Muscle layer of duodenum (tissue), 2 donors: ENCODE results near the gene GPSM3.

Experiments
- H3K27ac ChIP-seq: one replicate; pipeline ENCODE4 v1.7.0; 2013; ENCODE audit warnings: mild to moderate bottlenecking, low read length
- H3K27me3 ChIP-seq: one replicate; pipeline ENCODE4 v1.7.0; 2013; ENCODE audit warnings: low read depth, mild to moderate bottlenecking, control low read depth, low read length
- H3K36me3 ChIP-seq, 2 donors: one replicate each; pipeline ENCODE4 v1.7.0; 2013; ENCODE audit warnings: low read length in 2 of 2, control low read depth in 1 of 2, mild to moderate bottlenecking in 1 of 2; ENCODE audit not compliant: insufficient read depth in 2 of 2, control insufficient read depth in 1 of 2
- H3K4me1 ChIP-seq, 2 donors: one replicate each; pipeline ENCODE4 v1.7.0; 2013; ENCODE audit warnings: low read length in 2 of 2, mild to moderate bottlenecking in 2 of 2, control low read depth in 1 of 2, moderate library complexity in 1 of 2; ENCODE audit not compliant: insufficient read depth in 2 of 2, control insufficient read depth in 1 of 2
- H3K4me3 ChIP-seq, 2 donors: one replicate each; pipeline ENCODE4 v1.7.0; 2013; ENCODE audit warnings: low read length in 2 of 2, low read depth in 1 of 2, mild to moderate bottlenecking in 1 of 2
- H3K9me3 ChIP-seq, 2 donors: one replicate each; pipeline ENCODE4 v1.7.0; 2013; ENCODE audit warnings: low read length in 2 of 2, control low read depth in 1 of 2, mild to moderate bottlenecking in 1 of 2; ENCODE audit not compliant: control insufficient read depth in 1 of 2
- donor health status: healthy.

GPSM3 gene

DNA sequence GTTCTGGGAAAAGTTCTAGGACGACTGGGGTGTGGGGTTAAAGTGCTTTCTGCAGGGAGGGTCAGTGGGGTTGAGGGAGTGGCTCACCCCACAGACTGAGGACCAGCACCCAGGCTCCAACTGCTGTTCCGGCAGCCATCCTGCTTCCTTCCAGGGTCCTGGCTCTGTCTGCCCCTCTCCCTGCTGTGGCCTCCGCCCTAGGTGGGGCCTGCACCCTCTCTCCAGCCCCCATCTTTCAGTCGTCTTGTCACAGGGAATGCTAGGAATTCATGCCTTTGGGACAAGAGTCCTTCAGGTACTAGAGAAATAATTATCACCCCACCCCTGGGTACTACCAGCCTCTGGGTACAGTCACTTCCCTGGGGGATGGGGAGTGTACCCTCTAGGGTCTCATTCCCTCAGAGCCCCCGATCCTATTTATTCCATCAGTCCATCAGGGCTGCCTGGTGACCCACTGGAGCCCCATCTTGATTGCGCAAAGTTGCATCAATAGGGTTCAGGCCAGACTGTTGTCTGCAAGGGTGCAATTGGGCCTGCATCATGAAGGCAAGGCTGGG is 8.3 kb downstream of the GPSM3 start, which contains the start of gene AGER:
AGER (minus strand) TSS at position 170 of the 557 bp plus-strand sequence; CDS start at position 139, 31 bp downstream.
- H3K4me3 ChIP-seq, result no peak within 1 kb of the TSS

DNA sequence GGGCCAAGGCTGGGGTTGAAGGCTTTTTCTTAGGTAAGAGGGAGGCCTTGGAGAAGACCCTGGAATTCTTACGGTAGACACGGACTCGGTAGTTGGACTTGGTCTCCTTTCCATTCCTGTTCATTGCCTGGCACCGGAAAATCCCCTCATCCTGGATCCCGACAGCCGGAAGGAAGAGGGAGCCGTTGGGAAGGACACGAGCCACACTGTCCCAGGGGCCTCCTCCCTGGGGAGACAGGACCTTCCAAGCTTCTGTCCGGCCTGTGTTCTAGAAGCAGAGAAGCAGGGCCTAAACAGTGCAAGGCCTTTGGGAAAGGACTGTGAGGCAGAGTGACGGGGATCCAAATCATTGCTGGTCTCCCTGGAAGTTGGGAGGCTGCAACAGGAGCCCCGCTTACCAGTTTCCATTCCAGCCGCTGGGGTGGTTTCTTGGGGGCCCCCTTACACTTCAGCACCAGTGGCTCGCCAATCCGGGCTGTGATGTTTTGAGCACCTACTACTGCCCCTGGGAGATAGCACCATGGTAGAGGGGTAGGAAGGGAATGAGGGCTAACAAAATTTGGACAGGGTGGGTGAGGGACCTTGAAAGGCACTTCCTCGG is 8.9 kb downstream of the GPSM3 start:
- Histone ChIP-seq H3K4me1 (peaks cover 14 to 51% of the 10 kb centered on the region in 2 donors), H3K36me3 (peaks cover 38 to 47% of the 10 kb centered on the region in 2 donors), H3K4me3 (no peak overlapping the region), H3K9me3 (no peaks in the 10 kb centered on the region), H3K27ac (peak overlapping the region; percentile 60), H3K27me3 (no peaks in the 10 kb centered on the region)

More for the DNA sequence above, 8.3 kb downstream of the GPSM3 start, which contains the start of gene AGER:
- Histone ChIP-seq H3K27me3 (no peaks in the 10 kb centered on the region), H3K36me3 (peaks cover 38 to 51% of the 10 kb centered on the region in 2 donors), H3K27ac (peak within 1 kb of the TSS; percentile 60), H3K9me3 (no peaks in the 10 kb centered on the region), H3K4me1 (peaks cover 9 to 54% of the 10 kb centered on the region in 2 donors)

DNA sequence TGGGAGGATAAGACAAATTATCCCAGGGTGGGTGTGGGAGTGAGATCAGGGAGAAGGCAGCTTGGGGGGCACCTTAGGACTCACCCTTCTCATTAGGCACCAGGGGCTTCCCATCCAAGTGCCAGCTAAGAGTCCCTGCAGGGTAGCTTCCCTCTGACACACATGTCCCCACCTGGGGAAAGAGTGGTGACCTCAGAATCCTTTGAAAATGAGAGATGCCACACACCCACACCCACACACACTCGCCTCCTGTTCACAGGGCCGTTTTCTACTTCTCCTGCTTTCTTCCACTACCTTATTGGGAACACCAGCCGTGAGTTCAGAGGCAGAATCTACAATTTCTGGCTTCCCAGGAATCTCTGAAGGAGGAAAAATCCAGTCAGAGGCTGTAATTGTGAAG is 9.4 kb downstream of the GPSM3 start:
- Histone ChIP-seq H3K4me3 (no peak overlapping the region), H3K4me1 (peaks cover 14 to 46% of the 10 kb centered on the region in 2 donors), H3K27me3 (no peaks in the 10 kb centered on the region), H3K36me3 (peaks cover 38 to 47% of the 10 kb centered on the region in 2 donors), H3K9me3 (no peaks in the 10 kb centered on the region), H3K27ac (peak overlapping the region; percentile 60)

DNA sequence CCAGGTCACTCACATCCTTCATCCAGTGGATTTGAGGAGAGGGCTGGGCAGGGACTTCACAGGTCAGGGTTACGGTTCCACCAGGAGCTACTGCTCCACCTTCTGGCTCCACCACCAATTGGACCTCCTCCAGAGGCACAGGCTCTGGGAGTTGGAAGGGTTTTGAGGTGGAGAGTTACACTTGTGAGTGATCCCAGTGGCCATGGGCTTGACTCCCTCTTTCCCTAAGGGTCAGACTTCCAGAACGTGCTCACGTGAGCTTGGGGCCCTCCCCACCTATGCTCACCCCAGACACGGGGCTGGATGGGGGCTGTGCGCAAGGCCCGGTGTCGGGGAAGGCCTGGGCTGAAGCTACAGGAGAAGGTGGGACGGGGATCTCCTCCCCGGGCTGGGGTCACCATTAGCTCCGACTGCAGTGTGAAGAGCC is 9.9 kb downstream of the GPSM3 start:
- H3K4me3 ChIP-seq, result no peak overlapping the region
- H3K27me3 ChIP-seq, result no peaks in the 10 kb centered on the region
- H3K4me1 ChIP-seq, result peaks cover 14 to 41% of the 10 kb centered on the region in 2 donors
- H3K36me3 ChIP-seq, result peaks cover 37 to 47% of the 10 kb centered on the region in 2 donors
- no peaks in the 10 kb centered on the region for H3K9me3 ChIP-seq
- peak overlapping the region; percentile 60 for H3K27ac ChIP-seq

DNA sequence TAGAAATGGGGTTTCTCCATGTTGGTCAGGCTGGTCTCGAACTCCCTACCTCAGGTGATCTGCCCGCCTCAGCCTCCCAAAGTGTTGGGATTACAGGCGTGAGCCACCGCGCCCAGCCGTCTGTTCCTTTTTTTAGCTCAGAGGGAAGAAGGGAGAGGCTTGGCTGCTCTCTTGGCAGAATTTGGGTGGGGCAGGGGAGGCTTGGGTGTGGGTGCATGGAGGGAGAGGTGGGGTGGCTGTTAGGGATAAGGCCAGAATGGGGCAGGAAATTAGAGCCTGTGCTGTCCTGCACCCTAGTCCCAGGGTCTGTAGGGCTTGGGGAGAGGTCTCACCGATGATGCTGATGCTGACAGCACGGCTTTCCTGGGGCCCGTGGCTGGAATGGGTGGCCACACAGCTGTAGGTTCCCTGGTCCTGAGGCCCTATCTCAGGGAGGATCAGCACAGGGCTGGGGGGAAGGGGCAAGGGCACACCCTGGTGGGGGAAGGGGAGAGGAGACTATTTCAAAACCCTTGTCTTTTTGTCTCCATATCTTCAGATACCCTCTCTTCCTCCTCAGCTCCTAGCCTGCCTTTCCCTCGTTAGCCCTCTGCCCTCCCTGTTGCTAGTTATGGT is 10.4 kb downstream of the GPSM3 start:
- Histone ChIP-seq H3K27ac (no peak overlapping the region), H3K27me3 (no peaks in the 10 kb centered on the region), H3K36me3 (peaks cover 31 to 42% of the 10 kb centered on the region in 2 donors), H3K9me3 (no peaks in the 10 kb centered on the region), H3K4me3 (no peak overlapping the region), H3K4me1 (peaks cover 18 to 36% of the 10 kb centered on the region in 2 donors)

DNA sequence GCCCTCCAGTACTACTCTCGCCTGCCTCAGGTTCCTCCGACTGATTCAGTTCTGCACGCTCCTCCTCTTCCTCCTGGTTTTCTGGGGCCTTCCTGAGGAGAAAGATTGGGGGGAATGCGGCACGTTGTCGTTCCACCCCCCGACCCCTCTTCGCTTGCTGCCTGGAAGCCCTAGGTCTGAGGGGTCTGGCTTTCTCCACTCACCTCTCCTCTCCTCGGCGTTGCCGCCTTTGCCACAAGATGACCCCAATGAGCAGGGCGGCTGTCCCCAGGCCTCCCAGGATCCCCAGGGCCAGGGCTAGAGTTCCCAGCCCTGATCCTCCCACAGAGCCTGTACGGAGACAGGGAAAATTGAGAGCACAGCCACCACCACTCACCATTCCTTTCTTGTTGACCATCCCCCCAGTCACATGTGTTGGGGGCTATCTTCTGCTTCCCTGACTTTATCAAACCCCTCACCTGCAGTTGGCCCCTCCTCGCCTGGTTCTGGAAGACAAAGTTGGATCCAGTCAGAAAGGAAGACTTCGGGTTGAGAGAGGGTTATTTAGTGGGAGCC is 11.2 kb downstream of the GPSM3 start:
- Histone ChIP-seq H3K4me1 (peaks cover 26 to 38% of the 10 kb centered on the region in 2 donors), H3K4me3 (no peak overlapping the region), H3K27ac (no peak overlapping the region), H3K36me3 (peaks cover 23 to 35% of the 10 kb centered on the region in 2 donors), H3K9me3 (no peaks in the 10 kb centered on the region), H3K27me3 (no peaks in the 10 kb centered on the region)

DNA sequence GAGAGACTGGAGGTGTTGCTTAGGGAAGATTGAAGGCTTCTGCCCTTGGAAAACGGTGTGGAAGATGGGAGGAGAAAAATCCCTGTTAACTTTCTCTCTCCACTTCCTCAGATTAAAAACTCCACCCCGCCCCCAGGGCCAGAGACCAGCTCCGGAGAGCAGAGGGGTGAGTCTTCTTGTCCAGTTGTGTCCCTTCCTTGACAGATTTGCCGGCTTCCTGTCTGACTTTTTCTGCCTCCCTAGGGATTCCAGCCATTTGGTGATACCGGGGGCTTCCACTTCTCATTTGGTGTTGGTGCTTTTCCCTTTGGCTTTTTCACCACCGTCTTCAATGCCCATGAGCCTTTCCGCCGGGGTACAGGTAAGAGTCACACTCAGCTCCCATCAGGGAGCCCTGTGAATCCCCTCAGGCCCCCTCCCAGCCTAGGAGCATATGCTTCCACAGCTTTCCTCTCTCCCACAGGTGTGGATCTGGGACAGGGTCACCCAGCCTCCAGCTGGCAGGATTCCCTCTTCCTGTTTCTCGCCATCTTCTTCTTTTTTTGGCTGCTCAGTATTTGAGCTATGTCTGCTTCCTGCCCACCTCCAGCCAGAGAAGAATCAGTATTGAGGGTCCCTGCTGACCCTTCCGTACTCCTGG is 12.6 kb downstream of the GPSM3 start:
- Histone ChIP-seq H3K4me1 (peaks cover 33 to 41% of the 10 kb centered on the region in 2 donors), H3K9me3 (no peaks in the 10 kb centered on the region), H3K27me3 (no peaks in the 10 kb centered on the region), H3K36me3 (peaks cover 21 to 35% of the 10 kb centered on the region in 2 donors), H3K4me3 (peak overlapping the region; percentile 80 to 84), H3K27ac (no peak overlapping the region)

DNA sequence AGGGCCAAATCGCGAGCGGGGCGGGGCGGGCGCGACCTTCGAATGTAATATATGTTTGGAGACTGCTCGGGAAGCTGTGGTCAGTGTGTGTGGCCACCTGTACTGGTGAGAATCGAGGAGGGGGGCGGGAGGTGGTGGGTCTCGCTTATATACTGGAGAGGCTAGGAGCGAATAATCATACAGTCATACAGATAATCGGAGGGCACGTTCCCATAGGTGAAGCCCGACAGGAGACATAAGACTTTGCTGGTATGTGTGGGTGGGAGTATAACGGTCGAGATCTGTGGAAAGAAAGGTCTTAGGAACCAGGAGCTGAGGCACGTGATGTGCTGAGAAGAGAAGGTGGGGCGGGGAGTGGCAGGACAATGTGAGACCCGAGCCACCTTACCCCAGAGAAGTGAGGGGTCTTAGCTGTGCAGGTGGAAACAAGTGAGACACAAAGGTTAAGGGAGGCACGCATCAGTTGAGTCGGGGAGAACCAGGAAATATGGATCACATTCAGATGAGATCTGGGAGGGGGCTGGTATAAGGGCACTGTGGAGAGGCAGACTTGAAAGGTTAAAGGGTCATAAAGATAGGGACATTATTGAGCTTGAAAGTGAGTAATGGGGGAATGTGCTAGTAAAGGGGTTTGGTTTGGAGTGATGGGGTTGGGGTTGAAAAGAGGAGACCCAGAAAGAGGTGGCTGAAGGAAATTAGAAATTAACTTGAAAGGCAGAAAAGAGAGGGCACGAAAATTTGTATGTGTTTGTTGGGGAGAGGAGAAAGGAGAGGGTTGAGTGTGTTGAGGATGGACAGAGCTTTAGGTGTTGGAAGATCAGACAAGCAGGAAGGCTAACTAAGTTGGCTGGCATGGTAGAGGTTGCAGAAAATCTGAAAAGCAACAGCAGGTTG is 13.6 kb downstream of the GPSM3 start:
- H3K27me3 ChIP-seq, result no peaks in the 10 kb centered on the region
- peaks cover 21 to 29% of the 10 kb centered on the region in 2 donors for H3K36me3 ChIP-seq
- H3K9me3 ChIP-seq, result no peaks in the 10 kb centered on the region
- H3K4me1 ChIP-seq, result peaks cover 35 to 48% of the 10 kb centered on the region in 2 donors
- H3K27ac ChIP-seq, result peak overlapping the region; percentile 99
- peak overlapping the region; percentile 80 to 84 for H3K4me3 ChIP-seq

DNA sequence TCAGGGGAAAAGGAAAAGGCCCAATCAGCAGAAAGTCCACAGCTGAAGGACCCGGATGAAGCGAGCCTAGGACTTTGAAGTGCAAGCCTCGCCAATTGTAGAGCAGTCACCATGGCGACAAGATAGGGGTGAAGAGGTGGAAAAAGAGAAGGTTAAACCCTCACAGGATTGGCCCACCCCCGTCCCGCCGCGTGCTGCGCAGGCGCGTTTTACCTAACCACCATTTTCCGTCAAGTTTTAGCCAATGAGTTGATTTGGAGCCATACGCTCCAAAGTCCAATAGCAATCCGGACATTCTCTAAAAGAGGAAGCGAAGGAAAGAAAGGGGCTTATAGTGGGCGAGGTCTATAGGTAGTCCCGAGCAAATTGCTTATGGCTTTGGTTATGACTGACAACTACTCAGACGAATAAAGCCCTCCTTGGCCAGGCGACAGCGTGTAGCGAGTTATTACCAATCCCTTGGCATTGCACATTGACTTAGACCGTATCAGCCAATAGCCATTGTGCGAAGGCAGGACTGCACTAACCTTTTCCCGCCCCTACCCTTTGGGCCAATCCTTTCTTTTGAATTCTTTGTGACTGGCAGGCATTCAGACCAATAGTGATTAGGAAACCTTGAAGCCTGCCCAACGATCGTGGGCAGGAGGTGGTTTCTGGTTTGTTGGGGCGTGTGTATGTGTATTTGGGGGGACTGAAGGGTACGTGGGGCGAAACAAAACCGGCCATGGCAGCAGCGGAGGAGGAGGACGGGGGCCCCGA is 14.5 kb downstream of the GPSM3 start, which contains the start of gene RNF5:
RNF5 (plus strand) TSS at position 618 of the 759 bp plus-strand sequence; CDS start at position 725, 107 bp downstream.
- Histone ChIP-seq H3K4me1 (peaks cover 35 to 52% of the 10 kb centered on the region in 2 donors), H3K27ac (peak within 1 kb of the TSS; percentile 99), H3K36me3 (peaks cover 17 to 24% of the 10 kb centered on the region in 2 donors), H3K9me3 (no peaks in the 10 kb centered on the region), H3K4me3 (peak within 1 kb of the TSS; percentile 80 to 84), H3K27me3 (no peaks in the 10 kb centered on the region)
